ENCODE measurements around the gene ZNF385C. TPM values are rescaled to one million over a fixed set of nuclear protein-coding genes. Genes with fewer than 3 reads are reported as not detected.

The ZNF385C gene
- total RNA-seq, 4 donors from 2014 or later = 0.26 to 0.78 TPM; not detected in 2

GRCh38 chr17:42028791-42029127 lies 69.5 kb downstream of the ZNF385C start:
- ATAC-seq (no peak), DNase-seq (no peak)
- no peaks in the 10 kb centered on the region for H3K27me3 ChIP-seq
- in situ Hi-C loops (cut with MboI; ENCODE audit: low sequenced_read_pairs in 4 of 4) (loop anchor here (5.0 to 10.0 kb wide), 3 partner anchors 76 to 86 kb away; partner anchors contain the start of gene DHX58 (in 3 of the 4)), intact Hi-C loops (cut with DNase I; ENCODE audit: low total_unique reads) (no loop called here)
- H3K4me3 ChIP-seq = no peak overlapping the region
- peak overlapping the region in 1 of 4 donors; percentile 10 for H3K27ac ChIP-seq
- no peak for TF ChIP-seq POLR2A (IDR thresholded peaks at IDR 0.05)
- no peak for TF ChIP-seq CTCF (IDR thresholded peaks at IDR 0.05 in 4 of 5, conservative IDR thresholded peaks at IDR 0.05 in 1 of 5)
- H3K4me1 ChIP-seq = peaks cover 14 to 17% of the 10 kb centered on the region in 2 donors
- H3K36me3 ChIP-seq = peaks cover 0 to 3% of the 10 kb centered on the region in 2 donors
- H3K9me3 ChIP-seq = no peaks in the 10 kb centered on the region

DNA sequence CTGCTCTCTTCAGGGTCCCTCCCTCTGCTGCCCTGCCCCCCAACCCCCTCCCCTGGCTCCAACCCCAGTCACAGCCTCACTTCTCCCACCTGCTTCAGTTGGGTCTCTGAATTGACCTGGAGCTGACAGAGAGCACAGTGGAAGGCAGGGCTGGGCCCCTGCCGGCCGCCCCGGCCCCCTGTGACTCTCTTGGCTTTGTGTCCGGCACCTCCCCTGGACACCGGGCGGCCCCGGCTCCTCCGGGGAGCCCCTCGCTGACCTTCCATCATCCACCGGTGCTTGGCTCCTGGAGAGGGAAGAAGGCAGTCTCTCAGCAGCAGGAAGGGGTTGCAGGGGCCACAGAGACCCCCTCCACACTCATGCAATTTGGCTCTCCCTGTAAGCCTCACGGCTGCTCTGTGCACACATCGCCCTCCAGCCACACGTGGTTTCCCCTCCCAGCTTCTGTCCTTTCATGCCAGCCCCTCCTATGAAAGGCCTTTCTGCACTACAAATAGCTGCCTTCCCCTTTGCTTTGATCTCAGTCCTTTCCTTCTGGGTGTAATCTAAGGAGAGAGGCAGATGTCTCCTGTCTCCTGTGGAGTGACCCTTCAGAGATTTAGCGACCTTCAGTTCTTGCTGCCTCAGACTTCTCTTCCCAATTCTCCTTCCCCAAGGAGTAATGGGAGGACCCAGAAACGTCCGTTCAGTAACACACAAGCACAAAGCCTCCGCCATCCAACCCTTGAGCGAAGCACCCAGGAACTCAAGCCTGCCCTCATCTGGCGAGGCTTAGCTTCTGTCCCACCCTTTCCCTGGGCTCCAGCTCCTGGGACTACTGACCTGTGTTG lies 70.1 kb downstream of the ZNF385C start:
- Histone ChIP-seq H3K4me3 (no peak overlapping the region), H3K4me1 (peaks cover 14 to 18% of the 10 kb centered on the region in 2 donors), H3K9me3 (no peaks in the 10 kb centered on the region), H3K27ac (peak overlapping the region in 1 of 4 donors; percentile 10), H3K27me3 (no peaks in the 10 kb centered on the region), H3K36me3 (peaks cover 0 to 8% of the 10 kb centered on the region in 2 donors)
- TF ChIP-seq POLR2A (IDR thresholded peaks at IDR 0.05) (no peak), CTCF (IDR thresholded peaks at IDR 0.05 in 4 of 5, conservative IDR thresholded peaks at IDR 0.05 in 1 of 5) (no peak)
- in situ Hi-C loops (cut with MboI; ENCODE audit: low sequenced_read_pairs in 4 of 4) (loop anchor here (5.0 to 10.0 kb wide), 3 partner anchors 77 to 87 kb away; partner anchors contain the start of gene DHX58 (in 3 of the 4)), intact Hi-C loops (cut with DNase I; ENCODE audit: low total_unique reads) (no loop called here)
- DNase-seq (no peak), ATAC-seq (no peak)

DNA sequence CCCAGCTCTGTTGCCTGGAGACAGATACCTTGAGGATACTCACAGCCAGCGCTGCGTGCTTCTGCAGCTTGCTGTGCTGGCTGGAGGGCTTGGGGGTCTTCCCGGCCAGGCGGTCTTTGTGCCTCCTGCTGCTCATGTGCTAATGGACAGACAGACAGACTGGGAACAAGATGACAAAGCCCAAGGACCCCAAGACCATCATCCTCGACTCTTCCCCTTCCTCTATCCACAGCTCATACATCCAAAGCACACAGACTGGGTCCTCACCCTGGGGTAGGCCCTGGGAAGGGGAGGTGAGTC lies 70.7 kb downstream of the ZNF385C start:
- no peak overlapping the region for H3K27ac ChIP-seq
- in situ Hi-C loops (cut with MboI; ENCODE audit: low sequenced_read_pairs in 4 of 4) = loop anchor here (5.0 to 10.0 kb wide), 3 partner anchors 77 to 87 kb away; partner anchors contain the start of gene DHX58 (in 3 of the 4)

GRCh38 chr17:42026857-42027589 lies 71.2 kb downstream of the ZNF385C start:
- intact Hi-C loops (cut with DNase I; ENCODE audit: low total_unique reads) = no loop called here
- no peak for DNase-seq
- Histone ChIP-seq H3K9me3 (no peaks in the 10 kb centered on the region), H3K27me3 (no peaks in the 10 kb centered on the region), H3K4me3 (no peak overlapping the region), H3K4me1 (peaks cover 14 to 18% of the 10 kb centered on the region in 2 donors), H3K27ac (no peak overlapping the region), H3K36me3 (peaks cover 0 to 19% of the 10 kb centered on the region in 2 donors)
- TF ChIP-seq POLR2A (IDR thresholded peaks at IDR 0.05) (no peak), CTCF (IDR thresholded peaks at IDR 0.05 in 4 of 5, conservative IDR thresholded peaks at IDR 0.05 in 1 of 5) (no peak)
- in situ Hi-C loops (cut with MboI; ENCODE audit: low sequenced_read_pairs in 4 of 4) = loop anchor here (5.0 to 10.0 kb wide), 3 partner anchors 78 to 88 kb away; partner anchors contain the start of gene DHX58 (in 3 of the 4)
- no peak for ATAC-seq

More for the DNA sequence above, 70.7 kb downstream of the ZNF385C start:
- TF ChIP-seq CTCF (IDR thresholded peaks at IDR 0.05 in 4 of 5, conservative IDR thresholded peaks at IDR 0.05 in 1 of 5) = no peak
- TF ChIP-seq POLR2A (IDR thresholded peaks at IDR 0.05) = no peak
- H3K4me3 ChIP-seq = no peak overlapping the region
- intact Hi-C loops (cut with DNase I; ENCODE audit: low total_unique reads) = no loop called here
- peaks cover 14 to 18% of the 10 kb centered on the region in 2 donors for H3K4me1 ChIP-seq
- DNase-seq = no peak
- no peak for ATAC-seq
- no peaks in the 10 kb centered on the region for H3K9me3 ChIP-seq
- H3K36me3 ChIP-seq = peaks cover 0 to 14% of the 10 kb centered on the region in 2 donors
- H3K27me3 ChIP-seq = no peaks in the 10 kb centered on the region

All from gastrocnemius medialis (tissue), 4 donors.